GM04504 (cell line): ENCODE results near the gene SNTG2.
"Not testable (repeated sequence)": the region's sequence is repeated elsewhere in the genome, so short reads cannot be mapped to it uniquely, and the experiment has no call there.

Experiments
- DNase-seq: peaks from one replicate; pipeline ENCODE4 v3.0.0-alpha.2; 2012; ENCODE audit warnings: low read depth

The SNTG2 gene

GRCh38 chr2:1099418-1099817, 148.8 kb downstream of the SNTG2 start:
- no peak for DNase-seq

GRCh38 chr2:1101011-1101782, 150.5 kb downstream of the SNTG2 start:
- no peak for DNase-seq

- DNase-seq, result no peak
These were observed 151.4 kb downstream of the SNTG2 start for GRCh38 chr2:1101982-1102590.

GRCh38 chr2:1104364-1104763, 153.7 kb downstream of the SNTG2 start:
- DNase-seq, result no peak

GRCh38 chr2:1106344-1106743, 155.7 kb downstream of the SNTG2 start:
- not testable (repeated sequence) for DNase-seq

GRCh38 chr2:1115843-1116539, 165.3 kb downstream of the SNTG2 start:
- no peak for DNase-seq

- no peak for DNase-seq
These were observed 166.9 kb downstream of the SNTG2 start for GRCh38 chr2:1117569-1117968.

- no peak for DNase-seq
These were observed 174.6 kb downstream of the SNTG2 start for GRCh38 chr2:1125217-1125616.

- DNase-seq, result no peak
These were observed 175.2 kb downstream of the SNTG2 start for GRCh38 chr2:1125633-1126370.

- no peak for DNase-seq
These were observed 179.3 kb downstream of the SNTG2 start for GRCh38 chr2:1129982-1130381.

GRCh38 chr2:1130922-1131321, 180.3 kb downstream of the SNTG2 start:
- no peak for DNase-seq

GRCh38 chr2:1132328-1132969, 181.8 kb downstream of the SNTG2 start:
- no peak for DNase-seq

- not testable (repeated sequence) for DNase-seq
These were observed 183.2 kb downstream of the SNTG2 start for GRCh38 chr2:1133896-1134295.

GRCh38 chr2:1134629-1135028, 184.0 kb downstream of the SNTG2 start:
- no peak for DNase-seq

GRCh38 chr2:1136067-1136466, 185.4 kb downstream of the SNTG2 start:
- DNase-seq, result no peak

- DNase-seq, result no peak
These were observed 186.2 kb downstream of the SNTG2 start for GRCh38 chr2:1136846-1137245.

- no peak for DNase-seq
These were observed 186.6 kb downstream of the SNTG2 start for GRCh38 chr2:1137264-1137663.

- DNase-seq, result no peak
These were observed 187.3 kb downstream of the SNTG2 start for GRCh38 chr2:1137913-1138391.

- DNase-seq, result no peak
These were observed 189.8 kb downstream of the SNTG2 start for GRCh38 chr2:1140389-1141003.

- DNase-seq, result no peak
These were observed 190.4 kb downstream of the SNTG2 start for GRCh38 chr2:1141079-1141478.

GRCh38 chr2:1143129-1143528, 192.5 kb downstream of the SNTG2 start:
- DNase-seq, result no peak
